OCI-LY1 (cell line): ENCODE data around the gene IFNA5.

Experiments
- EZH2 ChIP-seq: fragments of 200-600 bp; sonication (generic), shearing (Covaris generic); IDR thresholded peaks from 2 replicates; pipeline ENCODE4 v1.8.0; 2017; ENCODE audit warnings: borderline replicate concordance, mixed run types, mild to moderate bottlenecking, antibody characterized with exemption, low read length, moderate library complexity, mixed read lengths
- TF ChIP-seq, protein P1 (sequence below): fragments of 200-600 bp; sonication (generic), shearing (Covaris generic); IDR thresholded peaks from 2 replicates; pipeline ENCODE4 v1.5.1; 2017; ENCODE audit warnings: mild to moderate bottlenecking, antibody characterized with exemption, low read length, moderate library complexity, mixed read lengths

- TF ChIP-seq EZH2, result no peak
- TF ChIP-seq, protein P1, sequence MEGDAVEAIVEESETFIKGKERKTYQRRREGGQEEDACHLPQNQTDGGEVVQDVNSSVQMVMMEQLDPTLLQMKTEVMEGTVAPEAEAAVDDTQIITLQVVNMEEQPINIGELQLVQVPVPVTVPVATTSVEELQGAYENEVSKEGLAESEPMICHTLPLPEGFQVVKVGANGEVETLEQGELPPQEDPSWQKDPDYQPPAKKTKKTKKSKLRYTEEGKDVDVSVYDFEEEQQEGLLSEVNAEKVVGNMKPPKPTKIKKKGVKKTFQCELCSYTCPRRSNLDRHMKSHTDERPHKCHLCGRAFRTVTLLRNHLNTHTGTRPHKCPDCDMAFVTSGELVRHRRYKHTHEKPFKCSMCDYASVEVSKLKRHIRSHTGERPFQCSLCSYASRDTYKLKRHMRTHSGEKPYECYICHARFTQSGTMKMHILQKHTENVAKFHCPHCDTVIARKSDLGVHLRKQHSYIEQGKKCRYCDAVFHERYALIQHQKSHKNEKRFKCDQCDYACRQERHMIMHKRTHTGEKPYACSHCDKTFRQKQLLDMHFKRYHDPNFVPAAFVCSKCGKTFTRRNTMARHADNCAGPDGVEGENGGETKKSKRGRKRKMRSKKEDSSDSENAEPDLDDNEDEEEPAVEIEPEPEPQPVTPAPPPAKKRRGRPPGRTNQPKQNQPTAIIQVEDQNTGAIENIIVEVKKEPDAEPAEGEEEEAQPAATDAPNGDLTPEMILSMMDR, result no peak
Measured at GRCh38 chr9:21286659-21287058, 18.5 kb downstream of the IFNA5 start.
